GM10266 (cell line): ENCODE results near the gene C3orf18.

Experiments used
- DNase-seq: peaks from one replicate; pipeline ENCODE4 v3.0.0; 2012; ENCODE audit errors: extremely low spot score
- CTCF ChIP-seq: IDR thresholded peaks from 2 replicates; pipeline ENCODE4 v1.5.1; 2012; ENCODE audit warnings: mild to moderate bottlenecking, low read depth; ENCODE audit not compliant: control insufficient read depth, insufficient read depth; ENCODE audit errors: missing control alignments

The C3orf18 gene

GRCh38 chr3:50607271-50608091 is 39.9 kb upstream of the C3orf18 start:
- no peak for DNase-seq
- no peak for TF ChIP-seq CTCF

GRCh38 chr3:50606596-50606995 is 39.0 kb upstream of the C3orf18 start:
- no peak for DNase-seq
- TF ChIP-seq CTCF, result no peak

- no peak for DNase-seq
- TF ChIP-seq CTCF, result no peak
Observed at GRCh38 chr3:50605901-50606326, 38.4 kb upstream of the C3orf18 start.

- DNase-seq, result no peak
- TF ChIP-seq CTCF, result no peak
Observed at GRCh38 chr3:50604628-50605588, 37.4 kb upstream of the C3orf18 start.

GRCh38 chr3:50604110-50604621 is 36.6 kb upstream of the C3orf18 start:
- no peak for TF ChIP-seq CTCF
- no peak for DNase-seq

- DNase-seq, result no peak
- TF ChIP-seq CTCF, result no peak
Observed at GRCh38 chr3:50603261-50604109, 35.9 kb upstream of the C3orf18 start.
